Smooth muscle cell (in vitro differentiated cells): Measurements from ENCODE around the gene PLA2G4B. TPM values are rescaled to one million over a fixed set of nuclear protein-coding genes. Genes with fewer than 3 reads are reported as not detected.

ENCODE experiments used
- DNase-seq: peaks from one replicate; lab custom pipeline; 2025; ENCODE audit not compliant: unreplicated experiment; lab: John Stamatoyannopoulos, UW
- H2AFZ ChIP-seq: fragments of 200-600 bp; sonication (generic); 2 replicates; pipeline ENCODE4 v1.6.0; 2016; ENCODE audit warnings: antibody characterized with exemption, low read depth, mild to moderate bottlenecking
- H3F3A ChIP-seq: fragments of 200-600 bp; sonication (generic); 2 replicates; pipeline ENCODE4 v1.6.0; 2017; ENCODE audit warnings: antibody characterized with exemption, low read depth
- H3K27ac ChIP-seq: fragments of 200-600 bp; sonication (generic); 2 replicates; pipeline ENCODE4 v1.5.1; 2016; ENCODE audit warnings: low read depth, mild to moderate bottlenecking
- H3K27me3 ChIP-seq: fragments of 200-600 bp; sonication (generic); 2 replicates; pipeline ENCODE4 v1.6.1; 2016; ENCODE audit warnings: low read depth, mild to moderate bottlenecking
- H3K36me3 ChIP-seq: fragments of 200-600 bp; sonication (generic); 2 replicates; pipeline ENCODE4 v1.5.1; 2016; ENCODE audit warnings: low read depth
- H3K4me1 ChIP-seq: fragments of 200-600 bp; sonication (generic); 2 replicates; pipeline ENCODE4 v1.5.1; 2016; ENCODE audit warnings: low read depth
- H3K4me2 ChIP-seq: fragments of 200-600 bp; sonication (generic); 2 replicates; pipeline ENCODE4 v1.6.0; 2016; ENCODE audit warnings: mild to moderate bottlenecking
- H3K4me3 ChIP-seq: fragments of 200-600 bp; sonication (generic); 2 replicates; pipeline ENCODE4 v1.5.1; 2016; ENCODE audit warnings: mild to moderate bottlenecking
- H3K79me2 ChIP-seq: fragments of 200-600 bp; sonication (generic); 2 replicates; pipeline ENCODE4 v1.6.0; 2016; ENCODE audit warnings: low read depth, mild to moderate bottlenecking
- H3K9ac ChIP-seq: fragments of 200-600 bp; sonication (generic); 2 replicates; pipeline ENCODE4 v1.6.0; 2016; ENCODE audit warnings: low read depth
- H3K9me3 ChIP-seq: fragments of 200-600 bp; sonication (generic); replicated peaks from 2 replicates; pipeline ENCODE4 v1.5.1; 2016; ENCODE audit warnings: low read depth
- H4K20me1 ChIP-seq: fragments of 200-600 bp; sonication (generic); 2 replicates; pipeline ENCODE4 v1.6.0; 2016; ENCODE audit warnings: low read depth
- WGBS: methylation state at CpG from one replicate; pipeline ENCODE4 v1.1.7; 2016; ENCODE audit warnings: low lambda C conversion rate; 5-methylcytosine and 5-hydroxymethylcytosine counted together
- polyA plus RNA-seq: library from polyadenylated mRNA; unstranded; fragments of >200 nt; fragmentation: Nextera tagmentation; extraction: Ambion mirVana; gene quantifications from 2 replicates; pipeline ENCODE4 v1.2.1, GENCODE V29; 2016
- total RNA-seq: library from RNA; depleted of rRNA; stranded (reverse); fragments of >200 nt; gene quantifications from 2 replicates; pipeline ENCODE4 v1.2.3, GENCODE V29; 2014
- TF ChIP-seq, protein P1 (sequence below): fragments of 200-600 bp; sonication (generic); IDR thresholded peaks from 2 replicates; pipeline ENCODE4 v1.5.1; 2017; ENCODE audit warnings: borderline replicate concordance, mild to moderate bottlenecking, antibody characterized with exemption; ENCODE audit not compliant: insufficient read depth, poor library complexity, severe bottlenecking

PLA2G4B gene
- total and polyA plus RNA-seq, 2 experiments from 2014 or later: 2.2 to 4.2 TPM

DNA sequence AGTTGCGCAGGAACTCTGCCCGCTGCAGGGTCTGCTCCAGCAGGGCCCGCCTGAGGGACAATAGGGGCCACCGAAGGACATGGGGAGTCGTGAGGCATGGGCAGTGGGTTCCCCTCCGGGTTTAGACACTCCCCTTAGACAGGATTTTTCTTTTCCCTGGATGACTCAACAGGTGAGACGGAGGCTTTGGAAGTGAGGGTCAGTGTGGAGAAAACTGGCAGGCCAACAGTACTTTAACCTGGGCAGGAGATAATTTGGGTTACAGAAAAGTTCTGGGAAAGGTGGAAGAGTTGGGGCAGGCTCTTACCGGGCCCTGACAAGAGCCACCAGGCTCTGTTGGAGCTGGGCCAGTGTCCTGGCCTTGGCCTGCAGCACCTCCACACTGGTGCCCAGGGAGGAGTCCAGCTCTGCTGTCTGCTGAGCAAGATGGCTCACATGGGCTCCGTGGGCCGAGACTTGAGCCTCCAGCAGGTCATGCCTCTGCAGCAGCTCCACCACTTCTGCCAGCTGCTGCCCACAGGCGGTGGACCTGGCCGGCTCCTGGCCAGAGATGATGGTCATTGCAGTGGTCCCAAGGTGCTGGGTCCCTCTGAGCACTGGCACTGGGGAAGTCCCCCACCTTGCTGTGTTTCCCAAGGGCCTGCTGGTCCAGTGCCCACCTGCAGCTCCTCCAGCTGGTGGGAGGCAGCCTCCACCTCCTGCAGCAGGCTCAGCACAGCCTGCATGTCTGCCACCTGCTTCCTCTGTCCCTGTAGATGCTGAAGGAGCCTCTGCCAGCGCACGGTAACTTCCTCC is 44.2 kb downstream of the PLA2G4B start:
- 69% methylated on average over 14 of the region's 14 CpGs for WGBS
- TF ChIP-seq, protein P1, sequence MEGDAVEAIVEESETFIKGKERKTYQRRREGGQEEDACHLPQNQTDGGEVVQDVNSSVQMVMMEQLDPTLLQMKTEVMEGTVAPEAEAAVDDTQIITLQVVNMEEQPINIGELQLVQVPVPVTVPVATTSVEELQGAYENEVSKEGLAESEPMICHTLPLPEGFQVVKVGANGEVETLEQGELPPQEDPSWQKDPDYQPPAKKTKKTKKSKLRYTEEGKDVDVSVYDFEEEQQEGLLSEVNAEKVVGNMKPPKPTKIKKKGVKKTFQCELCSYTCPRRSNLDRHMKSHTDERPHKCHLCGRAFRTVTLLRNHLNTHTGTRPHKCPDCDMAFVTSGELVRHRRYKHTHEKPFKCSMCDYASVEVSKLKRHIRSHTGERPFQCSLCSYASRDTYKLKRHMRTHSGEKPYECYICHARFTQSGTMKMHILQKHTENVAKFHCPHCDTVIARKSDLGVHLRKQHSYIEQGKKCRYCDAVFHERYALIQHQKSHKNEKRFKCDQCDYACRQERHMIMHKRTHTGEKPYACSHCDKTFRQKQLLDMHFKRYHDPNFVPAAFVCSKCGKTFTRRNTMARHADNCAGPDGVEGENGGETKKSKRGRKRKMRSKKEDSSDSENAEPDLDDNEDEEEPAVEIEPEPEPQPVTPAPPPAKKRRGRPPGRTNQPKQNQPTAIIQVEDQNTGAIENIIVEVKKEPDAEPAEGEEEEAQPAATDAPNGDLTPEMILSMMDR: no peak
- DNase-seq: no peak

DNA sequence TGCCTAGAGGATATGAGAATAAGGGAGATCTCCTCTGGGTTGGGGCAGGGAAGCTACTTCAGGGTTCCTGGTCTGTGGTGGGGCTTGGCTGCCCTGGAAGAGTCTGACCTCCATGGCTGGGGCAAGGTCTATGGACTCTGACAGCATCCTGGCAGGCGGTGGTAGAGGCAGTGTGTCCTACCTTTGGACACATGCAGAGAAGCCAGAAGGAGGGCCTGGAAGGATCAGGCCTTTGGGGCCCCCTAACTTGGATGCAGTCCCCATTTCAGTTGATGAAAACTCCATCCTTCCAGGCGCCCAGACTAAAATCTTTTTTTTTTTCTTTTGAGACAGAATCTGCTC is 44.8 kb downstream of the PLA2G4B start:
- Histone ChIP-seq H3K79me2 (no peaks in the 10 kb centered on the region), H3K9me3 (no peaks in the 10 kb centered on the region), H2AFZ (no peak overlapping the region), H3K27me3 (peaks cover 36% of the 10 kb centered on the region), H3K27ac (no peak overlapping the region), H4K20me1 (no peaks in the 10 kb centered on the region), H3K4me3 (no peak overlapping the region), H3K4me1 (peaks cover 9% of the 10 kb centered on the region), H3K9ac (no peak overlapping the region), H3K4me2 (no peak overlapping the region), H3K36me3 (no peaks in the 10 kb centered on the region), H3F3A (no peaks in the 10 kb centered on the region)
- no peak for DNase-seq
- TF ChIP-seq, protein P1: no peak
- 97% methylated on average over 2 of the region's 2 CpGs for WGBS

More for the DNA sequence above, 44.2 kb downstream of the PLA2G4B start:
- Histone ChIP-seq H3F3A (no peaks in the 10 kb centered on the region), H3K9ac (no peak overlapping the region), H3K4me1 (peaks cover 9% of the 10 kb centered on the region), H3K79me2 (no peaks in the 10 kb centered on the region), H3K9me3 (no peaks in the 10 kb centered on the region), H3K27ac (no peak overlapping the region), H4K20me1 (no peaks in the 10 kb centered on the region), H2AFZ (no peak overlapping the region), H3K4me3 (peak overlapping the region; percentile 34), H3K27me3 (peaks cover 36% of the 10 kb centered on the region), H3K4me2 (peak overlapping the region; percentile 84), H3K36me3 (no peaks in the 10 kb centered on the region)

DNA sequence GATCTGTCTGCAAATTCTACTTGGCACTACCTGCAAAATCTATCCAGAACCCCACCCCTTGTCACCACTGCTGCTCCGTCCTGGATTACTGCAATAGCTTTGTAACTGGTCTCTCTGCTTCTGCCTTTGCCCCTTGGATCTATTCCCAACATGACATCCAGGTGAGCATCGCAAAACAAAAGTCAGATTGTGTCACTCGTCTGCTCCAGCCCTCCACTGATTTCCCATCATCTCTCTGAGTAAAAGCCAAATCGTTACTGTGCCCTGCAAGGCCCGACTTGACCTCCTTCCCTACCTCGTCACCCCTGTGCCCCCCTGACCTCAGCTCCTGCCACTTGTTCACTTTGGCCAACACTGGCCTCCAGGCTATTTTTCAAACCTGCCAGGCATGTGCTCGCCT is 45.8 kb downstream of the PLA2G4B start:
- Histone ChIP-seq H3K4me1 (peaks cover 9% of the 10 kb centered on the region), H3K27me3 (peaks cover 36% of the 10 kb centered on the region), H3K79me2 (no peaks in the 10 kb centered on the region), H3K27ac (no peak overlapping the region), H3K4me3 (no peak overlapping the region), H3K9me3 (no peaks in the 10 kb centered on the region), H4K20me1 (no peaks in the 10 kb centered on the region), H2AFZ (no peak overlapping the region), H3F3A (no peaks in the 10 kb centered on the region), H3K9ac (no peak overlapping the region), H3K4me2 (no peak overlapping the region), H3K36me3 (no peaks in the 10 kb centered on the region)
- 92% methylated on average over 7 of the region's 7 CpGs for WGBS
- TF ChIP-seq, protein P1: no peak
- no peak for DNase-seq

DNA sequence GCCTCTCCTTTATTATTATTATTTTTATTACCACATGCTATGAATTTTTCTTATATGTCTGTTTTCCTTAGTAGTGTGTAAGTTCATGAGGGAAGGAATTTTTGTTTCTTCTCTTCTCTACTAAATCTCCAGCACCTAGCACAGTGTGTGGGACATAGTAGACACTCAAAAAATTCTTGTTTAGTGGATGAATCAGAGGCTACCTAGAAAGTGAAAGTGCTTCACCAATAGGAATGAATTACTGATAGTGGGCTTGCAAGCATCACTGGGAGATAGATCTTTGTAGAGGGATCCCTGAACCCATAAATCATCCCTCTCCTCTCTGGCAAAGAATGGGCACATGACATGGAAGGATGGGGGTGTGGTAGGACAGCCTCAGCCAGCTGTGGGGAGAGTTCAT is 46.7 kb downstream of the PLA2G4B start:
- no peak overlapping the region for H3K4me2 ChIP-seq
- H2AFZ ChIP-seq: no peak overlapping the region
- H3K4me1 ChIP-seq: peaks cover 9% of the 10 kb centered on the region
- no peak overlapping the region for H3K27ac ChIP-seq
- H3K9me3 ChIP-seq: no peaks in the 10 kb centered on the region
- H3K27me3 ChIP-seq: peaks cover 30% of the 10 kb centered on the region
- no peak overlapping the region for H3K9ac ChIP-seq
- no peak overlapping the region for H3K4me3 ChIP-seq
- TF ChIP-seq, protein P1: no peak
- no peaks in the 10 kb centered on the region for H3K36me3 ChIP-seq
- no peaks in the 10 kb centered on the region for H4K20me1 ChIP-seq
- no peak for DNase-seq
- no peaks in the 10 kb centered on the region for H3F3A ChIP-seq
- no peaks in the 10 kb centered on the region for H3K79me2 ChIP-seq
